HG03045 (cell line): ENCODE measurements around the gene ZDHHC8.
A peak's percentile ranks its signal among the peaks of the same experiment; 100 is the strongest.

ENCODE experiments used
- ATAC-seq: cut with Tn5 transposase; IDR thresholded peaks from one replicate; pipeline ENCODE4 v1.9.1; 2021; ENCODE audit warnings: mild to moderate bottlenecking, moderate library complexity; ENCODE audit not compliant: unreplicated experiment

Gene ZDHHC8

DNA sequence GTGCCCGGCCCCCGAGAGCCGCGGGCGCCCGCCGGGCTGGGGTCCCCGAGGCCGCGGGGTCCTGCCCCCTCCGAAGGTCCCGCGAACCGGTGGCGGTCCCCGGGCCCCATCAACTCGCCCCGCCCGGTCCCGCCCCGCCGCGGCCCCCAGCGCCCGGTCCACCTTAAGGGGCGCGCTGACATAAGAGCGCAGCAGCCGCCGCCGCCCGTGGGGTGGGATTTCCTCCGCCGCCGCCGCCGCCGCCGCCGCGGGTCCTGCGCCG is at the start of gene ZDHHC8:
ZDHHC8 (plus strand) TSS at position 208 of the 262 bp plus-strand sequence. CDS start 144 bp downstream, outside the sequence.
- peak; percentile 48 for ATAC-seq

DNA sequence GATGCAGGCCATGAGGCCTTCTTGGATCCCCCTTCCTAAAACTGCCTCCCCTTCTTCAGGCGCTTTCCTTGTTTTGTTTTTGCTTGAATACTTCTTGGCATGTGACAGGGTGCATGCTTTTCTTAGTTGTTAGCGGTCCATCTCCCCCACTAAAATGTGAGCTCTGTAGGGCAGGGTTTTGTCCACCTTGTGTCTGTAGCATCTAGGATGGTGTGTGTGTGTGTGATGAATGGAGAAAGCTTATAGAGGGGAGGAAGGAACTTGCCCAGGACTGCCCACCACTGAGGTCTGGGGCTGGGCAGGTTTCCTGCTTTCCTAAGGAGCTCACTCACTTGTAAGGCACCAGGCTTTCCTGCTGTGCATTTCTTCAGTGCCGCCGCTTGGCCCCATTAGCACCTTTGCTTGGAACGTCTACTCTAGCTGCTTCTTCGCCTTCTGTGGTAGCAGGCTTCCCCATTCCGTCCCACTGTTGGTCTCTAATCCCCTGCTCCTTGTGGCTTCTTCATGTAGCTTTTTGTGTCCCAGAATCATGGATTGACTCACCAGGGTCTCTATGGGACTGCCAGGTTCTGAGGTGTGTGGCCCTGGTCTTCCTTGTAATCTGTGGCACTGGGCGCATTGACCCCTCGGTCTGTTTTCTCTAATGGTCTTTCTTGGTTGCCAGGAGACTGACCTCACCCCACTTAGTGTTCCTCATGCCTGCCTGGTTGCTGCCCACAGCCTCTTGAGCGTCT is 48.3 kb upstream of the ZDHHC8 start:
- no peak for ATAC-seq

DNA sequence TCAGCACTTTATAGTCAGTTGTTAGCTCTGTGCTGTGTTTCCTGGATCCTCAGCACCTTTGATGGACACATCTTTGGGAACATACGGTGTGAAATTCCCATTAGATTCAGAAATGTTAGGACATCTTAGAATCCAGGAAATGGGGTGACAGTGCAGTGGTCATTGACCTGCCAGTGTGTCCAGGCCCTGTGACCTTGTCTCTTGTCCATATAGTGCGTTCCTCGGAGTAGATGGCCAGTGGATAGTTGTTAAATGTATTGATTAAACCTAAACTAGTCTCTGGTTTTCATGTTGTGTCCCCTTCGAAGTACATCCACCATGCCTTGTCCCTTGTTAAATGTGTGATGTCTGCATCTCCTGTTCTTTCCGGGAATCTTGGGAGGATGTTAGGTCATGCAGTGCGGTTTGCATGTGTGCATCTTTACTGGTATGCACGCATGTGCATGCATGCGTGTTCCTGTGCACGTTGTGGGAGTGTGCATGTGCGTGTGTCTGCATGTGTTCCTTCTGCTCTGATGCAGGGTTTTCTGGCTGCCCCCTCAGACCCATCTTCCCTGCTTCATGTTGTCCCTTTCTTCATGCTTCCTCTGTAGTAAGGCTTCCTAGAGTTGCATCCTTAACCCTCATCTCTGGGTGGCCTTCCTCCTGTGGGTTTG is 47.6 kb upstream of the ZDHHC8 start:
- no peak for ATAC-seq

- ATAC-seq: no peak
Measured at GRCh38 chr22:20084547-20085413, 46.8 kb upstream of the ZDHHC8 start.

DNA sequence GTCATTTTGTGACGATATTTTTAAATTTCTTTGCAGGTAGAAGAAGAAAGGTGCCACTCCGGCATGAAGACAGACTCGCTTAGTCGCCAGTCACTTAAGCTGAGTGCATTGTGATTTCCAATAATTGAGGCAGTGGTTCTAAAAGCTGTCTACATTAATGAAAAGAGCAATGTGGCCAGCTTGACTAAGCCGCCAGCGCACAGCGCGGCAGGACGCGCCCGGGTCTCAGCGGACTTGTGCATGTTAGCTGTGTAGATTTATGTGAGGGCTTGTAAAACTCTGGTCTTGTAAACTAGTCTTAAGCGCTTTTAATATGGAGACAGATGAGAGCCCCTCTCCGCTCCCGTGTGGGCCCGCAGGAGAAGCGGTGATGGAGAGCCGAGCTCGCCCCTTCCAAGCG is 46.0 kb upstream of the ZDHHC8 start:
- ATAC-seq: no peak

- ATAC-seq: no peak
Measured at GRCh38 chr22:20086101-20086599, 45.5 kb upstream of the ZDHHC8 start.

GRCh38 chr22:20086763-20087162 is 44.8 kb upstream of the ZDHHC8 start:
- ATAC-seq: no peak

GRCh38 chr22:20087319-20088262 is 44.0 kb upstream of the ZDHHC8 start:
- no peak for ATAC-seq

- no peak for ATAC-seq
Measured at GRCh38 chr22:20088263-20088648, 43.3 kb upstream of the ZDHHC8 start.

DNA sequence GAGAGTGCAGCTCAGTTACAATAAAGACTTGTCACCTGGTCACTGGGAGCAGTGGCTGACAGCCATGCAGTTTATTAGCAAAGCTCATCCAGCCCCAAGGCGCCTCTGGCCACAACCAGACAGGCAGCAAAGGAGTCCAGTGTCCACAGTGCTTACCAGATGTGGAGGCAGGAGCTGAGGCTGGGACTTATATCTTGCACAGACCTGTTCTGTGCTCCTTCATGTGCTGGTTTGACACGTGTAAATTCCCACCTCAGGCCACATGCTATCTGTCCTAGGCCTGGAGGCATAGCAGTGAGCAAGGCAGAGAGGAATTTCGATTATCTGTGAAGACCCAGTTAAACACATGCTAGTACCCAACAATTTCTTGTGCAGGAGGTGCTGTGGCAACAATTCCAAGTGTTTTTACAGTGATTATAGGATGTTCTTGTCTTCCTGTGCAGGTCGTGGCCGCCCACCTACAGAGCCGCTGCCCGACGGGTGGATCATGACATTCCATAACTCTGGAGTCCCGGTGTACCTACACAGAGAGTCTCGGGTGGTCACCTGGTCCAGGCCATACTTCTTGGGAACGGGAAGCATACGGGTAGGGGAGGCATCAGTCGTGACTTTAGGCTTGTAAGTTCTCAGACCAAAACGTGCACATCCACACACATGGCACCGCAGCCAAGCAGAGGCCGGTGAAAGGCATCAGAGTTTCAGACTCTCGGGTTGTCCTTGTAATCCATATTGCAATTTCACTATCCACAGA is 42.2 kb upstream of the ZDHHC8 start:
- no peak for ATAC-seq

GRCh38 chr22:20089977-20090729 is 41.5 kb upstream of the ZDHHC8 start:
- no peak for ATAC-seq

DNA sequence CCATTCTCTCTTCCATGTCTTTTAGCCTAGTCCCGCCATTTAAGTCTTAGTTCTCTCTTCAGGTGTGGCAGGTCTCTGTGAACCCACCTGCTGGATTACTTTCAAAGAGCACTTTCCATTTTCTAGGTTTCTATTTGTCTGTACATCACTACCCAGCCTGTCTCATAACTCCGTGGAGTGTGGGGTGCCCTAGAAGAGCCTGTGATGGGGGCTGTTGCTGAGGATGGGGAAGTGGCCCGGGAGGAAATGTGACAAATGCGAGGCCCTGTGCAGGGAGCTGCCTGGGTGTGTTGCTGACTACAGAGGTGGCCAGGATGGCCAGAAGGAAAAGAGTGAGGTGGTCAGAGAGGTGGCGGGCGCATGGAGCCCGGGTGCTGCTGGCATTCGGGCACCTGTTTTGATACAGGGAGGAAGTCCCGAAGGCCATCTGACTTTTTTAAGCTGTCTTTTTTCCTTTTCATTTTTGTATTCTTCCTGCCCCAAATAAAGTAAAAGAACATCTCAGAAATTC is 40.8 kb upstream of the ZDHHC8 start:
- no peak for ATAC-seq

DNA sequence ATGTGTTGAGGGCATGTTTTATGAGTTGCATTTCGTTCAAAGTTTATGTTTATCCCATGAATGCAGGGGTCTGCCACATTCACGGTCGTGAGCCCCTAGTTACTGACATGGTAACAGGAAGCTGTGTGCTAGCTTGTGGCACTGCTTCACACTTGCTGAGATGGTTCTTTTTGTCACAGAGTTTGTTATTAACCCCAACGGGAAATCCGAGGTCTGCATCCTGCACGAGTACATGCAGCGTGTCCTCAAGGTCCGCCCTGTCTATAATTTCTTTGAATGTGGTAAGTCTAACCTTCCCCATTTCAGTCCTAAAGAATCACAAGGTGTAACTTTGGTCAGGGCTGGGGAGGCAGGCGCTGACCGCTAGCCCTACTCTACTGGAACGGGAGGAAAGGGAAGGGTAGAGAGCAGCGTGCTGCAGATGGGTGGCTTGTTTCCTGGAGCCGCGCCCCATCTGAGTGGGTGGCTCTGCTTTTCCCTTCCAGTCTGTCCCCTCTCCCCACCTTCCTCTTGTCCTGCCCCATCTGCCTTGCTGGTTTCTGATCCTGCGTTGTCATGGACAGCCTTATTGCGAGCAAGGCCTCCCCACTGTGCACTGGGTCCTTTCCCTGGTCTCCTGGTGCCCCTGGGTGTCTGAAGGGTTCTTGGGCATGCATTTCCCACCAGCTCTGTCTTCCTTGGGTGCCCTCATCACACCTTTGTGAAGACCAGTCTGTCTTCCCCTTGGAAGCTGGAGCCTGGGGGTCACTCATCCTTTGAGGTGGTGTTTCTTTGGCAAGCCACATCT is 39.7 kb upstream of the ZDHHC8 start:
- ATAC-seq: no peak

- ATAC-seq: no peak
Measured at GRCh38 chr22:20092477-20092854, 39.1 kb upstream of the ZDHHC8 start.

GRCh38 chr22:20093418-20094196 is 38.0 kb upstream of the ZDHHC8 start:
- ATAC-seq: no peak

GRCh38 chr22:20094197-20094807 is 37.3 kb upstream of the ZDHHC8 start:
- ATAC-seq: no peak

DNA sequence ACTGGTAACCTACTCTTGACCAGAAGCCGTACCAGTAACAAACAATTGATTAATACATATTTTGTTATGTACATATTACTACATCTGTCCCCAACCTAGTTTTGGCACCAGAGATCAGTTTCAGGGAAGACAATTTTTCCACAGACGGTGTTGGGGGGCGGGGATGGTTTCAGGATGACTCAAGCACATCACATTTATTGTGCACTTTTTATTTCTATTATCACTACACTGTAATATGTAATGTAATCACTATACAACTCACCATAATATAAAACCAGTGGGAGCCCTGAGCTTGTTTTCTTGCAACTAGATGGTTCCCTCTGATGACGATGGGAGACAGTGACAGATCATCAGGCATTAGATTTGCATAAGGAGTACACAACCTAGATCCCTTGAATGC is 36.1 kb upstream of the ZDHHC8 start:
- ATAC-seq: no peak
